SH-SY5Y (cell line): Measurements from ENCODE around the gene ARHGEF28.

Experiments
- GATA2 ChIP-seq: IDR thresholded peaks from 2 replicates; pipeline ENCODE4 v1.6.1; 2011; ENCODE audit warnings: mild to moderate bottlenecking, low read depth, low read length
- GATA3 ChIP-seq: IDR thresholded peaks from 2 replicates; pipeline ENCODE4 v1.6.1; 2011; ENCODE audit warnings: low read depth, mild to moderate bottlenecking, low read length, moderate library complexity

ARHGEF28 gene

DNA sequence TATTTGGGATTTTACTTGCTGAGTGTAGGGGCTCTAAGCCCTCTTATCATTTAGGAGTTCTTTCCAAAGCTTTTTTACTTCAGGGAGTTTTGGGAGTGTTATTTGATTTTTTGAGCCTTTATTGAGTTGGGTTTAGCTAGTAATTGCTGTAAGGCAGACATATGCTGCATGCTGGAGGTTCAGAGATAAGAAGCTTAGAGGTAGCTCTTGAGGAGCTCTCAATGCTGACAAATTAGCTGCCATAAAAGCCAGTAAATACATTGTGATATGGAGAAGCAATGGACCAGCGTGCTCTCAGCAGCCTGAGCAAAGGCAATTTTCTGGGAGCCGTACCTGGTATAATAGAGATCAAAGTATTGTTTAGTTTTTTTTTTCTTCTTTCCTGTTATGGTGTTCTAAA is 11.6 kb downstream of the ARHGEF28 start:
- TF ChIP-seq GATA2 (no peak), GATA3 (no peak)

DNA sequence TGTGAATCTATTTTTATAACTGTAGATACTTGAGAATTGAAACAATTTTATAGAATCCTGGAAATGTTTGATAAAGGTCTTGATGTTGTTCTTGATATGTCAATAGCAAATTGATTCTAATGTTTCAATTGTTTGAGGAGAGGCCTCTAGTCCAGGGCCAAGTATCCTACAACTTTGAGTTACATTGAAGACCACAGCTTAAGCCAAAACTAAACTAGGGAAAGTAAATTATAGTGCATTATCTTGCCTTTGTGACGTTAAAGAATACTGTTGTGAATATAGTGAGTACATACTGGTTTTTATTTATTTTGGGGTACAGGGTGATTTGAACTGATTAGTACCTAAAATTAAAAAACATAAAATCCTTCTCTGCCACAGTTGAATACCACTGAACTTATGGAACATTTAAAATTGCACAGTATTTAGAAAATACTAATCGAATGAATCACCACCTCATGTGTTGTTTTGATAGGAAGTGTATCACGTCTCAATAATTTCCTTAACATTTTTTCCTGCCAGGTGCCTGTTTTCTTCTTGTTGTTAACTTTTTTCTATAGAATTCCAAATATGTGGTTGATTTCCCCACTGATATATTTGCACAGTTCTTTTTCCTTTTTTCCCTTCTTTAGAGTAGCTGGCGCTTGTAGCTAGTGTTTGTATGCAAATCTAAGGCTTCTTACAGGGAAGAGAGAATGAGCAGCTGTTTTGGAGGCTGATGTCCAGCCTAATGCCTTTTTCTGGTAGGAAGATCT is 12.5 kb downstream of the ARHGEF28 start:
- TF ChIP-seq GATA3 (no peak), GATA2 (no peak)

DNA sequence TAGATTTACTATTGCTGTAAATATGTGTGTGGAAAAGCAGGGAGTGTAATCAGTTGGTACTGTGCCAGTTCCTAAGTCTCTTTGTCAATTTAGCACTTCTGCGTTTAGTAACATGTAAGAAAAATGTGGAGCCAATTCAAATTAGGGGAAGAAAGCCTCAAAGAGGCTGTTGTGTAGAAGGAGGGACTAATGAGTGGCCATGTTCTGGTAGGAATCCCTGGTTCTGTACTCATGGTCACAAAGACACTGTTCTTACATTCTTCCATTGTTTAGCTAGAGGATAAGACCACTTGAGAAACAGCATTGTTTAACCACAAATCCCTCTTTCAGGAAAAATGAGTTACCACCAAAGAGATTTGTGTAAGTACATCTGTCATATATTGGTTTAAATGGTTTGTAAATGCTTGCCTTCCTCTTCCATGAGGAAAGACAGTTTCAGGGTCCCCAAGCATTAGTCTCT is 14.9 kb downstream of the ARHGEF28 start:
- TF ChIP-seq GATA2 (no peak), GATA3 (no peak)

DNA sequence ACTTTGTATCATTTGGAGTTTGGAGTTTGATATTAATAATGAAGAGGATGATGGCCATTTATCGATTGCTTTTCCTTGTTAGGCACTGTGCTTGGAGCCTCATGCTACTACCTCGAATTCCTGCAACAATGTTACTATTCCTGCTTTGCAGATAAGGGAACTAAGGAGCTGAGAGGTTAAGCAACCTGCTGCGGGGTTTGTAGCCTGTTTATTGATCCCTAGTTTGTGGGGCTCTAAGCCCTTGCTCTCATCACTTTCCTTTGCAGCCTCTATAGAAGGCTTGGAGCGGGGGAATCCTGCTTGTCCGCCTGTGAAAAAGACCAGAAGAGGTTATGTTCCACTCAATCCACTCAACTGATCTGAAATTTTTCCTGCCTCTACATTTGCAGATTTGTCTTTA is 15.8 kb downstream of the ARHGEF28 start:
- TF ChIP-seq GATA2 (no peak), GATA3 (no peak)

DNA sequence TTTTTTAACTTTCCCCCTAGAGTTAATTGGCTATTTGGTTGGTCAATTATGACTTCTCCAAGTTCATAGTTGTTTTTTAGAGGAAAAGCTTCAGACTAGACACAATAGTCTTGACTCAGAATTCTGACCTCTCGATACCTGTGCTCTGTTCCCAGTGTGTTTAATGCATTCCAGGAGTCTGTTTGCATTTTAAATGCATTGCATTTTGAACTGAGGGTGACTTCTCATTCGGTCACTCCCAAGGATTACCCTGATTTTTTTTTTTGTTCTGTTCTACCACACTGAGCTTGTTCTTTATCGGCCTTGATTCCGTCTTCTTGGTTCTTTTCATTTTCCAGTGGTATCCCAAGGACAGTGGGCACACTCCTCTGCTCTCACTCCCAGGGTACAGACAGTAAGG is 16.3 kb downstream of the ARHGEF28 start:
- TF ChIP-seq GATA2 = no peak
- TF ChIP-seq GATA3 = no peak

DNA sequence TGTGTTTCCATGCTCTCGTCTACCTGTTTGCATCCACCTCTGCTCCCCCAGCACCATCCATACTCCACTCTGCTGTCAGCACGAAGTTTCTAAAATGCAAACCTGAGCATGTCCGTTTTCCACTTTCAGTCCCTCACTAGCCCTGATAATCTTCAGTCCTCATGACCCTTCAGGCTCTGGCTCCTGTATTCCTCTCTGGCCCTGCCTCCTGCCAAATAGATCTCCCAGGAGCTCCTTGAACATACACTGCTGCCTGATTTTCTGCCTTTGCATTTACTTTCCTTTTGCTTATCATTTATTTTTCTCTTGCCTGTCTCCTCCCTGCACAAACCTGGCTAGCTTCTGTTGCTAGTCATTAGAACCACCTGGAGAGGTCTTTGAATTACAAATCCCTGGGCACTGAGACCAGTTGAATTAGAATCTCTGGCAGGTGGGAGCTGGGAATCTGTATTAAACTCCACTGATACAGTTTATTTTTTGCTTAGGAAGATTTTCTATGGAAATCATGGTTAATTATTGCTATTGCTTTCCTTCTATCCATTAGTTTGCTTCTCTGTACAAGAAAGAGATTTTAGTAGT is 18.5 kb downstream of the ARHGEF28 start:
- TF ChIP-seq GATA2 (no peak), GATA3 (no peak)

DNA sequence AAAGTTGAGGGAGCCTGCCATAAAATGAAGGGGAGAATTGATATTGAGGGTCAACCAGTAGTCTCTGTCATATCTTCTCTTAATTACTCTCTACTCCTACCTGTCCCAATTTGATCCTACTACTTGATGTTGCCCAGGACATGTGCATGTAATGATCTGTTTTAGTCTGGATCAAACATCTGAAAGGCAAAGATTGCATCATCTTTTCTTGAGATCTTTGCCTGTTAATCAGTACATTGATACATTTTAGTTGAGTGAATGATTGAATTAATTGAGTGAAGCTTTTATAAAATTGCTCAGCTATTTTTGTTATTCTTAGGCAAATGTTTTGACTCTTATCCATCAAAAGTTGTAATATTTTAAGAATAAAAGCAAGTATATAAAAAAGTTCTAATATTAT is 21.7 kb downstream of the ARHGEF28 start:
- no peak for TF ChIP-seq GATA3
- no peak for TF ChIP-seq GATA2

DNA sequence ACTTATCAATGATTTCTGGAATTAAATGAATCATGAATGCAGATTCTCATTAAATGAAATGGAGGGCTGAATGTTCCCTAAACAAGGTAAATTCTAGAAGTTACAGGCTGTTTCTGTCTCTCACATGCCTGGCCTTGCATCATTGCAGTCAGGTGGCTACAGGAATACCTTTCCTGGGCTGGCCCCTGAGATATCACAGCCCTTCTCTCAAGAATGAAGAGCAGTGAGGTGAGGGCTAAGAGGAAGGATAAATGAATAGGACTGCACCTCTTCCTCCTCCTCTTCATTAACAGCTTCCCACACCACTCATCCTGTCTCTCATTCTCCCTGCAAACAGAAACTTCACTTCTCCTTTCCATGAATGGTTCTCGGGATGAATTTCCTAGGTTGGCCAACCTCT is 22.5 kb downstream of the ARHGEF28 start:
- no peak for TF ChIP-seq GATA2
- TF ChIP-seq GATA3 = no peak

DNA sequence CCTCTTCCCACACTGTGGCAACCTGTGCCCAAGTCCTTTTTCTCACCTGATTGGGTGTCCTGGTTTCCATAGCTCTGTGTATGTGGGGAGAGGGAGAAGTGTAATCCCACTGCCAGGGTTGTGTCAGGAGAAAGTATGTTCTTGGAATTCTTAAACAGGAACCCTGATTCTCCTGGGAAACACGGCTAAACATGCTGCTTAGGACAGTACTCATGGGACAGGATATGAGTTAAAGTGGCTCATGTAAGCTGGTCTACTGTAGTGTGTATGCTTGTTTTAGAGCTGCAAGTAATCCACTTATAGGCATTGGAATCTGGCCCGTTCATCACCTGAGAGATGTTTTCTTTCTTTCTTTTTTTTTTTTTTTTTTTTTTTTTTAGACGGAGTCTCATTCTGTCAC is 23.9 kb downstream of the ARHGEF28 start:
- no peak for TF ChIP-seq GATA3

DNA sequence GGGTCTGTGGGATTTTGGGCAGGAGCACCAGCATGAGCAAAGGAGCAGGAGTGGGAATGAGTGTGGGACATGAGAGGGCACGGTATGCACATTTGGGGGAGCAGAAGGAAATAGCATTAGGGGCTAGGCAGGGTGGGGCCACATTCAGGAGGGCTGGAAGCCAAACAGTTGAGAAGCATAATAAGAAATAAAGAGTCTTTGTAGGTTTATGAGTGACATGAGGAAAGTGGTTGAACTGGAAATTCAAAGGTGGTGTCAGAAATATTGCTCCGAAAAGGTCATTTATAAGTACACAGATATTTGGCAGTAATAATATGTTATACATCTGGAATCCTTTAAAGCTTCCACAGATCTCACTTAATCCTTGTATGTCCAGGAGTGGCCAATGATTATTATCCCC is 26.4 kb downstream of the ARHGEF28 start:
- no peak for TF ChIP-seq GATA3
- no peak for TF ChIP-seq GATA2

DNA sequence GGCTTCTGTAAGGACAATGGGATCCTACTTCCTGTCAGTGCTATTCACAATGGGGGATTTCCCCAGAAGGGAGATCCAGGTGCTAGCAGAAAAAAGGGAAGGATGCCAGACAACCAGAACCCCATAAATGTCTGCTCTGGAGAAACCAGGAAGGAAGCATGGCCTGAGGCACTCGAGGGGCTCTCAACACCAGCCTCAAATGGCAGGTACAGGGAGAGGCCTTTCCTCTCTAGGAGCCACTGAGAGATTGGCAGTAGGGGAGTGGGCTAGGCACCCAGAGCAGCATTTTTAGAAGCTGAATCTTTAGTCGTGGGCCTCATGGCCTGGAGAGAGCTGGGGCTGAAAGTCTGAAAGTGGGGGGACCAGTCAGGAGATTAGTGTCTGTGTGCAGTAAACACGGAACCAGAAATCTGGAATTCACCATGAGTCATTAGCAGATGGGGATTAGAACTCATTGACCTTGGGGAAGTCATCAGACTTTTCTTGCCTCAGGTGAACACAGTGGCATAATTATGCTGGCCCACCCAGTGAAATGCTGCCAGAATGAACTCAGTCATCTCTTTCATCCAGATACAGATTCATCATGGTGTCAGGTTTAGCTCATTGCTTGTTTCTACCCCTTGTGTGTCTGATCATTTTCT is 28.3 kb downstream of the ARHGEF28 start:
- TF ChIP-seq GATA2 (no peak), GATA3 (no peak)

DNA sequence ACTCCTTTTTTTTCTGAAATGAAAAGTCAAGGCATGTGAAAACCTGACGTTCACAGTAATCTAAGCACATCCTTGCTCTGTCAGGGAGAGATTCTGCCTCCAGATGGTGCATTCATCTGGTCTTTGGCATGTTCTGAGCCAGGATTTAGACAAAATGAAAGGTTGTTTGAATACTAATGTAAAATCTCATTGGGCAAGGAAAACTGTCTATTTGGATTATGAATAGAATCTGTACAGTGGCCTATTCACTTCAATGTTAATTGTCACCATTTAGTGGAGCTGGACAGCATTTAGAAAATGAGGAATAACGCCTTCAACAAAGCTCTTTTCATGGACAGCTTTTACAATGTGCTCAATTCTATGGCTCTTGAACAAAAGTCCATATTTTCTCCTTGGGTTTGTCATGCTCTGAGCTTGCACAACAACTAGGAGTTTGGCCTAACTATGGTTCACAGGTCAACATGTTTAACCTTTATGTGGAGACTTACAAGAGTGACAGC is 28.9 kb downstream of the ARHGEF28 start:
- TF ChIP-seq GATA2 (no peak), GATA3 (no peak)

DNA sequence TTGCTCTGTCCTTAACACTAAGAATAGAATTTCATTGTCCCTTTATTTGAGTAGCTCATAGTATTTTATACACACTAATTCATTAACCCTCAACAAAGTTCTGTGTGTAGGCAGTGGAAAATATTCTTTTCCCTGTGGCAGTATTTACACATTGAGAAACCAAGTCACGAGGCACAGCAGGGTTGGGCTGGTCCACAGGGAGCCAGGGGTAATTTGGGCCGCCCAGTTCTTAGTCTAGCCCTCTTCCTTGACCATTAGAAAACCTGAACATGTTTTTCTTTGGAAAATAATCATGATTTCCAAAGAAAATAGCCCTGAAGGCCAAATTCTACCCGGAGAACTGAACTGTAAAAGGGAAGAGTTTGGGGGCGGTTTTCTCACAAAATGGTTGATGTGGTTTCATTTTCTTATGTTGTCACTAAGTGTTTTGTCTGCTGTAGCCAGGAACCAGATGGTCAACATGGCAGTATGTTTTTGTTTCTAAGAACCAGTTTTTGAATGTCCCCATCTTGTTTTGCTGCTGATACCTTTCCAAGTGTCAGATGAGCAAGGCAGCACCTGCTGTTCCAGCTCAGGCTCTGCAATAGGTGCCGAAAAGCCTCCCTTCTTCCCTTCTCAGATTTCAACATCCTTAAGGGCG is 29.6 kb downstream of the ARHGEF28 start:
- TF ChIP-seq GATA2 = no peak
- TF ChIP-seq GATA3 = no peak

DNA sequence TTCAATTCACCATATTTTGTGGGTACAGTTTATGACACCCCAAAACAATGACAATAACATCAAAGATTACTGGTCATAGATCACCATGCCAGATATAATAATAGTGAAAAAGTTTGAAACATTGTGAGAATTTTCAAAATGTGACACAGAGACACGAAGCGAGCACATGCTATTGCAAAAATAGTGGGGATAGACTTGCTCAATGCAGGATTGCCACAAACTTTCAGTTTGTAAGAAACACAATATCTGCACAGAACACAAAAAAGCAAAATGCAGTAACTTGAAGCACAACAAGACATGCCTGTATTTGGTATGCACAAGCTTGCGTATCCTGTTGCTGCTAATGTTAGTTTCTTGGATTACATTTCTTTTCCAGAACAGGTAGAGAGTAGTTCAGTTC is 35.8 kb downstream of the ARHGEF28 start:
- TF ChIP-seq GATA2 = no peak
- no peak for TF ChIP-seq GATA3

DNA sequence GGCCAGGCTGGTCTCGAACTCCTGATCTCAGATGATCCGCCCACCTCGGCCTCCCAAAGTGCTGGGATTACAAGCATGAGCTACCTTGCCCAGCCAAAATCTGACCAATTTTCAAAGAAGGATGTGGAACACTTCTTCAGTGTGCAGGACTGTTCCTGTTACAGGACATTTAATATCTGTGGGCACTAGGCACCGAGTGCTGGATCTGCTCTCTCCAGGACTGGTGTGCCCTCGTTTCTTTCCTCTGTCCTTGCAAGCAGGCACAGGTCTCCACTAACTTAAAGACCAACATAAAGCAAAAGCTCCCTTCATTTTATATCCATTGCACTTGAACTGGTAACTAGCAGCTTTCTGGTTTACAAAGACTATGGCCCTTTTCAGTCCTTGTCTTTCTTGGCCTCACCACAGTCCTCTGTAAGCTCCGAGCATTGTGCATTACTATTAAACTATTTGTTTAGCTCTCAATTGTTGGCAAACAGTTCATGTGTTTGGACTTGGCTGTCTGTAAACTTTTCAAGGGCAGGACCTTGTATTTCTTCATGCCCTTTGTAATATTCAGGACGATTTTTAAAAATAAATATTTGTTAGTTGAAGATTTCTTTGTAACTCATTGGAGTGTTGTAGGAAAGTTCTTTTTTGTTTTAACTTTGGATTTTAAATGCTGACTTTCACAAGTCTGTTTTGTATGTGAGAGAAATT is 37.3 kb downstream of the ARHGEF28 start:
- TF ChIP-seq GATA2 = no peak
